ENCODE data around the gene EFHC1.

DNA sequence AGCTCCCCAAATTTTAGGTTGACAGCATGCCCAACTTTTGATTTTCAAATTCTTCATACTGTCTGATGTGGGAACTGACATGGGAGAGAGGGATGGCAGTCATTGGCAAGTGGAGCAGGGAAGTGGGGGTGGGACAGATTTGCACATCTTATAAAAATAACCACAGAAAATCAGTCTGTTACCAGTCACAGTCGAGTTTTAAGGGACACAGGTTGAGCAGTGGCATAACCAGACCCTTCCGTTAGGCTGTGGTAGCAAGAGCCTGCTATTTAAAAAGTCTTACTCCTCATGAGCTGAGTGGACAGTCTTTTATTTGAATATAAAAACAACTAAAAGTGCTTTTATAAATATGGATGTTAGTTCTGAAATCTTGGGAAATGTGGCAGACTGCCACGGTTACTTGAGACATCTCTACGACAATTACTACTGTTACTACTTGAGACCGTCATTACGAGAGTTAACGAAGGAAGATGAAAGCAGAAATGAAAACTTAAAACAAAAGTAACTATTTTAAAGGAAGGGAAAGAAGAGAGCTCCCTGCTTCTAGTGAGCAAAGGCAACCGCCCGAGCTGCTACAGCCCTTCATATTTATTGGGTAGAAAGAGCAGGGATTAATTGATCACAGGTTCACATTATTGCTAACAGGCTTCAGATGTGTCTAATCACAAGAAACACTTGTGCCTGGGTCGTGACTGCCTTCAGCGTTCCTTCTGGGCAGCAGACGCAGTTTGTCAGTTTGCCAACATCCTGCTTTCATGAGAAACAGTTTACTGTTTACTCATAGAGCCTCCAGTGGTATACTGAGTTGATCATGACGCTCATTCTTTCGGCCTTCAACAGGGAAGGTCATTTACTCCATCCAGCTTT lies 71.3 kb downstream of the EFHC1 start:
- TF ChIP-seq, protein P1, sequence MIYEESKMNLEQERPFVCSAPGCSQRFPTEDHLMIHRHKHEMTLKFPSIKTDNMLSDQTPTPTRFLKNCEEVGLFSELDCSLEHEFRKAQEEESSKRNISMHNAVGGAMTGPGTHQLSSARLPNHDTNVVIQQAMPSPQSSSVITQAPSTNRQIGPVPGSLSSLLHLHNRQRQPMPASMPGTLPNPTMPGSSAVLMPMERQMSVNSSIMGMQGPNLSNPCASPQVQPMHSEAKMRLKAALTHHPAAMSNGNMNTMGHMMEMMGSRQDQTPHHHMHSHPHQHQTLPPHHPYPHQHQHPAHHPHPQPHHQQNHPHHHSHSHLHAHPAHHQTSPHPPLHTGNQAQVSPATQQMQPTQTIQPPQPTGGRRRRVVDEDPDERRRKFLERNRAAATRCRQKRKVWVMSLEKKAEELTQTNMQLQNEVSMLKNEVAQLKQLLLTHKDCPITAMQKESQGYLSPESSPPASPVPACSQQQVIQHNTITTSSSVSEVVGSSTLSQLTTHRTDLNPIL (CRISPR knock-in tag; IDR thresholded peaks at IDR 0.05; ENCODE audit: low read depth), result no peak
- TF ChIP-seq CSDC2 (CRISPR knock-in tag; IDR thresholded peaks at IDR 0.05) (no peak), SNAI2 (CRISPR knock-in tag; IDR thresholded peaks at IDR 0.05) (no peak), ZC3H10 (CRISPR knock-in tag; IDR thresholded peaks at IDR 0.05) (no peak), GLIS3 (CRISPR knock-in tag; IDR thresholded peaks at IDR 0.05) (no peak), PPARA (CRISPR knock-in tag; IDR thresholded peaks at IDR 0.05; ENCODE audit: borderline replicate concordance) (no peak), BACH2 (CRISPR knock-in tag; IDR thresholded peaks at IDR 0.05; ENCODE audit: borderline replicate concordance) (no peak)
- TF ChIP-seq, protein P2, sequence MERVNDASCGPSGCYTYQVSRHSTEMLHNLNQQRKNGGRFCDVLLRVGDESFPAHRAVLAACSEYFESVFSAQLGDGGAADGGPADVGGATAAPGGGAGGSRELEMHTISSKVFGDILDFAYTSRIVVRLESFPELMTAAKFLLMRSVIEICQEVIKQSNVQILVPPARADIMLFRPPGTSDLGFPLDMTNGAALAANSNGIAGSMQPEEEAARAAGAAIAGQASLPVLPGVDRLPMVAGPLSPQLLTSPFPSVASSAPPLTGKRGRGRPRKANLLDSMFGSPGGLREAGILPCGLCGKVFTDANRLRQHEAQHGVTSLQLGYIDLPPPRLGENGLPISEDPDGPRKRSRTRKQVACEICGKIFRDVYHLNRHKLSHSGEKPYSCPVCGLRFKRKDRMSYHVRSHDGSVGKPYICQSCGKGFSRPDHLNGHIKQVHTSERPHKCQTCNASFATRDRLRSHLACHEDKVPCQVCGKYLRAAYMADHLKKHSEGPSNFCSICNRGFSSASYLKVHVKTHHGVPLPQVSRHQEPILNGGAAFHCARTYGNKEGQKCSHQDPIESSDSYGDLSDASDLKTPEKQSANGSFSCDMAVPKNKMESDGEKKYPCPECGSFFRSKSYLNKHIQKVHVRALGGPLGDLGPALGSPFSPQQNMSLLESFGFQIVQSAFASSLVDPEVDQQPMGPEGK (CRISPR knock-in tag; IDR thresholded peaks at IDR 0.05; ENCODE audit: borderline replicate concordance), result no peak
- TF ChIP-seq, protein P3, sequence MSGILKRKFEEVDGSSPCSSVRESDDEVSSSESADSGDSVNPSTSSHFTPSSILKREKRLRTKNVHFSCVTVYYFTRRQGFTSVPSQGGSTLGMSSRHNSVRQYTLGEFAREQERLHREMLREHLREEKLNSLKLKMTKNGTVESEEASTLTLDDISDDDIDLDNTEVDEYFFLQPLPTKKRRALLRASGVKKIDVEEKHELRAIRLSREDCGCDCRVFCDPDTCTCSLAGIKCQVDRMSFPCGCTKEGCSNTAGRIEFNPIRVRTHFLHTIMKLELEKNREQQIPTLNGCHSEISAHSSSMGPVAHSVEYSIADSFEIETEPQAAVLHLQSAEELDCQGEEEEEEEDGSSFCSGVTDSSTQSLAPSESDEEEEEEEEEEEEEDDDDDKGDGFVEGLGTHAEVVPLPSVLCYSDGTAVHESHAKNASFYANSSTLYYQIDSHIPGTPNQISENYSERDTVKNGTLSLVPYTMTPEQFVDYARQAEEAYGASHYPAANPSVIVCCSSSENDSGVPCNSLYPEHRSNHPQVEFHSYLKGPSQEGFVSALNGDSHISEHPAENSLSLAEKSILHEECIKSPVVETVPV (CRISPR knock-in tag; IDR thresholded peaks at IDR 0.05), result no peak
